Cardiac muscle cell (in vitro differentiated cells and primary cell): ENCODE measurements around the gene PRR20G. TPM values are rescaled to one million over a fixed set of nuclear protein-coding genes. Genes with fewer than 3 reads are reported as not detected.
"Not testable (repeated sequence)": the region's sequence is repeated elsewhere in the genome, so short reads cannot be mapped to it uniquely, and the experiment has no call there.

ENCODE experiments used
- DNase-seq, 2 donors: peaks; one replicate each; pipeline versions ENCODE4 v3.0.0 to v3.0.0-alpha.2; 2010 to 2017; ENCODE audit warnings: low read depth in 1 of 2, low spot score in 1 of 2
- H3K27ac ChIP-seq: fragments of 200-600 bp; sonication (generic); 2 replicates; pipeline ENCODE4 v1.5.1; 2016
- H3K27me3 ChIP-seq: fragments of 200-600 bp; sonication (generic); 2 replicates; pipeline ENCODE4 v1.6.0; 2016; ENCODE audit warnings: control low read depth
- H3K36me3 ChIP-seq: fragments of 200-600 bp; sonication (generic); 2 replicates; pipeline ENCODE4 v1.5.1; 2016; ENCODE audit warnings: control low read depth
- H3K4me1 ChIP-seq: fragments of 200-600 bp; sonication (generic); 2 replicates; pipeline ENCODE4 v1.8.1; 2017; ENCODE audit warnings: low read depth, mild to moderate bottlenecking, mixed run types
- H3K4me3 ChIP-seq: fragments of 200-600 bp; sonication (generic); 2 replicates; pipeline ENCODE4 v1.5.1; 2016; ENCODE audit warnings: mild to moderate bottlenecking
- H3K9me3 ChIP-seq: fragments of 200-600 bp; sonication (generic); 2 replicates; pipeline ENCODE4 v1.5.1; 2017; ENCODE audit warnings: low read depth, mild to moderate bottlenecking, control low read depth
- polyA plus RNA-seq: library from polyadenylated mRNA; unstranded; fragments of >200 nt; fragmentation: Nextera tagmentation; extraction: Ambion mirVana; gene quantifications from 2 replicates; pipeline ENCODE4 v1.2.1, GENCODE V29; 2016
- total RNA-seq: library from RNA; depleted of rRNA; stranded (reverse); fragments of >200 nt; gene quantifications from 2 replicates; pipeline ENCODE4 v1.2.3, GENCODE V29; 2016
- TF ChIP-seq, protein P1 (sequence below): IDR thresholded peaks from 2 replicates; pipeline ENCODE4 v1.5.1; 2012; ENCODE audit warnings: low read depth, mild to moderate bottlenecking, low read length

The PRR20G gene
- total and polyA plus RNA-seq, 2 experiments from 2014 or later = not detected

DNA sequence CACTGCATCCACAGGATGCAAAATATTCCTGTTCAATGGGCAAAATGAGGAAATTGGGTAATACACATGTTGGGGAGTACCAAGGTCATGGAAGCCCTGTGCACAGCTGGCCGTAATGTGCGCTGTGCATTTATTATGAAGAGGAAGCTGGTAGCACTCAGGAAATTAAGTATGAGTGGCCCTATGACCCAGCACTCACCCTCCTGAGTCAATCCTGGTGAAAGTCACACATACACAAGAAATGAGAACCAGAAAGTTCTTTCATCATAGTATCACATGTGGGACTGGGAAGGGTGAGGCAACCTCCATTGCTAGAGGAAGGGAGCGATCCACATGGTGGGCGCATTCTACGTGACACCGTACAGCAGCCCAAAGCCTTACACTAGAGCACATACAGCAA lies 11.4 kb upstream of the PRR20G start:
- Histone ChIP-seq H3K36me3 (no peaks in the 10 kb centered on the region), H3K9me3 (no peaks in the 10 kb centered on the region), H3K27ac (no peak overlapping the region), H3K4me3 (no peak overlapping the region), H3K4me1 (no peaks in the 10 kb centered on the region), H3K27me3 (peaks cover 27% of the 10 kb centered on the region)
- TF ChIP-seq, protein P1, sequence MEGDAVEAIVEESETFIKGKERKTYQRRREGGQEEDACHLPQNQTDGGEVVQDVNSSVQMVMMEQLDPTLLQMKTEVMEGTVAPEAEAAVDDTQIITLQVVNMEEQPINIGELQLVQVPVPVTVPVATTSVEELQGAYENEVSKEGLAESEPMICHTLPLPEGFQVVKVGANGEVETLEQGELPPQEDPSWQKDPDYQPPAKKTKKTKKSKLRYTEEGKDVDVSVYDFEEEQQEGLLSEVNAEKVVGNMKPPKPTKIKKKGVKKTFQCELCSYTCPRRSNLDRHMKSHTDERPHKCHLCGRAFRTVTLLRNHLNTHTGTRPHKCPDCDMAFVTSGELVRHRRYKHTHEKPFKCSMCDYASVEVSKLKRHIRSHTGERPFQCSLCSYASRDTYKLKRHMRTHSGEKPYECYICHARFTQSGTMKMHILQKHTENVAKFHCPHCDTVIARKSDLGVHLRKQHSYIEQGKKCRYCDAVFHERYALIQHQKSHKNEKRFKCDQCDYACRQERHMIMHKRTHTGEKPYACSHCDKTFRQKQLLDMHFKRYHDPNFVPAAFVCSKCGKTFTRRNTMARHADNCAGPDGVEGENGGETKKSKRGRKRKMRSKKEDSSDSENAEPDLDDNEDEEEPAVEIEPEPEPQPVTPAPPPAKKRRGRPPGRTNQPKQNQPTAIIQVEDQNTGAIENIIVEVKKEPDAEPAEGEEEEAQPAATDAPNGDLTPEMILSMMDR = no peak
- DNase-seq = no peak

DNA sequence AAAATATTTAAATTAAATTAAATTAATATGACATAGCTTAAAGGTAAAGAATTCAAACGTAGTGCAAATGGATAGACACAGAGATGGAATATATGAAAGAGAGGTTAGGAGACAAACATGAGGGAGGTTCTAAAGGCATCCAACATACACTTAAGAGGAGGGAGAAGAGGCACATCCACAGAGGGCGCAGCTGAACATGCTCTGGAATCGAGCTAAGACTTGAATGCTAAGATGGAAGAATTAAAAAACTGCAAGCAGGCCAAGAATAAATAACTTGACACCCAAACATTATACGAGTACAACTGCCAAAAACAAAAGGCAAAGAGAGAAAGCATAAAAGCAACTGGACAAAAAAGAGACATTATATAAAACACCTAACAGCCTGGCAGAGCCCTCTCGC lies 9.1 kb upstream of the PRR20G start:
- H3K27me3 ChIP-seq = peaks cover 22% of the 10 kb centered on the region
- H3K9me3 ChIP-seq = no peaks in the 10 kb centered on the region
- H3K27ac ChIP-seq = no peak overlapping the region
- TF ChIP-seq, protein P1 = no peak
- no peak for DNase-seq
- no peaks in the 10 kb centered on the region for H3K4me1 ChIP-seq
- H3K36me3 ChIP-seq = no peaks in the 10 kb centered on the region
- no peak overlapping the region for H3K4me3 ChIP-seq

DNA sequence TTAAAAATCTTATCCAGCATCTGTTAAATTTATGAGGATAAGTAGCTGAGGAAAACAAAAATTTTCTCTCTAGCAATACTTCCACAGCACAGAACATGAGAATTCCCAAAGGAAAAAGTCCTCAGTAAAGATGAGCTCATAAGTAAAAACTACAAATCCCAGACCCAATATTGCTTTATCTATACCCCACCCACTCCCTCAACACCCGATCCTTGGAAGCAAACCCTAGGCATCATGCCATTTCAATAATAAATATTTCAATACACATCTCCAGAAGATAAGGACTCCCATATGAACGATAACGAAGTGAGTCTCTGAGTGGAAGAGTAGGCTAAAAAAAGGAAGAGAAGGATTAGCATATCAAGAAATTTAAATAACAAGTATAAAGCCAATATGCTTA lies 8.3 kb upstream of the PRR20G start:
- Histone ChIP-seq H3K4me1 (no peaks in the 10 kb centered on the region), H3K36me3 (no peaks in the 10 kb centered on the region), H3K27ac (no peak overlapping the region), H3K9me3 (no peaks in the 10 kb centered on the region), H3K27me3 (peaks cover 16% of the 10 kb centered on the region), H3K4me3 (no peak overlapping the region)
- DNase-seq = no peak
- TF ChIP-seq, protein P1 = no peak

DNA sequence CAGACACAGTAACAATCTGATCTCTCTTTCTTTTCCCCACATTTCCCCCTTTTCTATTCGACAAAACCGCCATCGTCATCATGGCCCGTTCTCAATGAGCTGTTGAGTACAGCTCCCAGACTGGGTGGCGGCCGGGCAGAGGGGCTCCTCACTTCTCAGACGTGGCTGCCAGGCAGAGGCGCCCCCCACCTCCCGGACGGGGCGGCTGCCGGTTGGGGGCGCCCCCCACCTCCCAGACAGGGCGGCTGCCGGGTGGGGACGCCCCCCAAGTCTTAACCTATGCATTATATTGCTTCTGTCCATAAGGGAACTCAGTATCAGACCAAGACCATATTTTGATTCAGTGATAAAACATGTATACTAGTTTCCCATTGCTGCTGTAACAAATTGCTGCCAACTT lies 5.8 kb upstream of the PRR20G start:
- DNase-seq, H3K27me3 ChIP-seq, H3K4me1 ChIP-seq, H3K9me3 ChIP-seq, H3K36me3 ChIP-seq, H3K4me3 ChIP-seq, H3K27ac ChIP-seq: not testable (repeated sequence)

DNA sequence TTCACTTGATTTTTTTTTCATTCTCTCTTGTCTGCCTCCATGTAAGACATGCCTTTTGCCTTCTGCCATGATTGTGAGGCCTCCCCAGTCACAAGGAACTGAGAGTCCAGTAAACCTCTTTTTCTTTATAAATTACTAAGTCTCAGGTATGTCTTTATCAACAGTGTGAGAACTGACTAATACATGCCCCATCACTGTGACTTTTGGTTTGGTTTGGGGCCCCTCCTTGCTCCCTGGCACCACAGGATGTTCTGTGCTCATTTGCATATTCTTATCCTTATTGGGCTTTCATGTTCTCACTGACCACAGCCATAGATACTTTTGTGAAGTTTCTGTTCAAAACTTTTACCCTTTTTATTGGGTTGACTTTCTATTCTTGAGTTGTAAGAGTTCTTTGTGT lies 3.8 kb upstream of the PRR20G start:
- Histone ChIP-seq H3K36me3 (no peaks in the 10 kb centered on the region), H3K4me1 (no peaks in the 10 kb centered on the region), H3K27me3 (no peaks in the 10 kb centered on the region), H3K4me3 (no peak overlapping the region), H3K9me3 (no peaks in the 10 kb centered on the region), H3K27ac (no peak overlapping the region)
- TF ChIP-seq, protein P1 = no peak
- DNase-seq = no peak

DNA sequence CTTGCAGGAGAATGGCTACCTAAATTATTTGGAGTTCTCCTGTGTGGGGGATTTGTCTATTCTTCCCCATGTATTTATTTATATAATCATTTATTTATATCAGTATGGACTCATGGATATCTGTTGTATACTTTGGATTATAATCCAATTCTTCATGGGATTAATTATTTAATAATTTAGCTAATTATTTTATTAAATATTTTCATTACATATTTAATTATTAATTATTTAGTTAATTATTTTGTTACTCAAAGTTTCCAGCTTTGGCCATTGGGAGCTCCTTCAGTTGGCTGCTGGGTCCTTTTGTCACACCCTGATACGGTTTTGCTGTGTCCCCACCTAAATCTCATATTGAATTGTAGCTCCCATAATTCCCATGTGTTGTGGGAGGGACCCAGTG lies 3.3 kb upstream of the PRR20G start:
- no peak for DNase-seq
- H3K27ac ChIP-seq = no peak overlapping the region
- no peak overlapping the region for H3K4me3 ChIP-seq
- TF ChIP-seq, protein P1 = no peak
- no peaks in the 10 kb centered on the region for H3K9me3 ChIP-seq
- no peaks in the 10 kb centered on the region for H3K27me3 ChIP-seq
- H3K4me1 ChIP-seq = no peaks in the 10 kb centered on the region
- H3K36me3 ChIP-seq = no peaks in the 10 kb centered on the region
